SK-N-SH (cell line): ENCODE results near the gene GULP1. TPM values are rescaled to one million over a fixed set of nuclear protein-coding genes. Genes with fewer than 3 reads are reported as not detected.

Source experiments
- CTCF ChIA-PET: fragments of 300-600, 350-600 bp; formaldehyde crosslinking; extraction: SDS; loops from one replicate; lab custom pipeline; 2021; lab: Yijun Ruan, JAX
- POLR2A ChIA-PET: fragments of 350-600 bp; sonication (Branson Sonifier 250); formaldehyde crosslinking; extraction: SDS; loops from one replicate; lab custom pipeline; 2020; ENCODE audit warnings: antibody characterized with exemption, inconsistent platforms; lab: Yijun Ruan, JAX
- DNase-seq: peaks from one replicate; pipeline ENCODE4 v3.0.0; 2012
- H2AFZ ChIP-seq: fragments of 200-600 bp; sonication (generic); 2 replicates; pipeline ENCODE4 v1.8.1; 2016; ENCODE audit warnings: antibody characterized with exemption, mild to moderate bottlenecking, low read depth
- H3F3A ChIP-seq: fragments of 200-600 bp; sonication (generic); replicated peaks from 2 replicates; pipeline ENCODE3; 2016; ENCODE audit warnings: antibody characterized with exemption, mild to moderate bottlenecking; ENCODE audit not compliant: insufficient read depth
- H3K27ac ChIP-seq, 2 experiments: fragments of 200-500 bp in 1 of 2; fragments of 200-600 bp in 1 of 2; sonication (Bioruptor generic) in 1 of 2; sonication (generic), shearing (Covaris generic) in 1 of 2; 2 replicates each; pipeline versions ENCODE4 v1.5.1 to v1.6.1; 2014 to 2016; ENCODE audit warnings: low read depth in 2 of 2, inconsistent platforms in 1 of 2, low read length in 1 of 2, mild to moderate bottlenecking in 1 of 2, mixed read lengths in 1 of 2
- H3K27me3 ChIP-seq: fragments of 200-600 bp; sonication (generic), shearing (Covaris generic); 2 replicates; pipeline ENCODE4 v1.6.1; 2016; ENCODE audit warnings: mixed run types; ENCODE audit not compliant: insufficient read depth
- H3K36me3 ChIP-seq, 2 experiments: fragments of 200-500 bp in 1 of 2; fragments of 200-600 bp in 1 of 2; sonication (Bioruptor generic) in 1 of 2; sonication (generic) in 1 of 2; replicated peaks in 1 of 2; 2 replicates each; pipeline versions ENCODE3 to v1.5.1; 2014 to 2016; ENCODE audit warnings: low read length in 1 of 2, mild to moderate bottlenecking in 1 of 2; ENCODE audit not compliant: insufficient read depth in 2 of 2, control insufficient read depth in 1 of 2
- H3K4me1 ChIP-seq, 2 experiments: fragments of 200-500 bp in 1 of 2; fragments of 200-600 bp in 1 of 2; sonication (Bioruptor generic) in 1 of 2; sonication (generic), shearing (Covaris generic) in 1 of 2; 2 replicates each; pipeline versions ENCODE4 v1.5.1 to v1.6.1; 2014 to 2016; ENCODE audit warnings: low read depth in 1 of 2, low read length in 1 of 2, mixed run types in 1 of 2; ENCODE audit not compliant: insufficient read depth in 2 of 2, control insufficient read depth in 1 of 2
- H3K4me2 ChIP-seq: fragments of 200-600 bp; sonication (generic), shearing (Covaris generic); 2 replicates; pipeline ENCODE4 v1.6.1; 2017; ENCODE audit warnings: mixed run types
- H3K4me3 ChIP-seq, 2 experiments: fragments of 200-500 bp in 1 of 2; fragments of 200-600 bp in 1 of 2; sonication (Bioruptor generic) in 1 of 2; sonication (generic), shearing (Covaris generic) in 1 of 2; 2 replicates each; pipeline versions ENCODE4 v1.5.1 to v1.8.1; 2014 to 2016; ENCODE audit warnings: low read depth in 2 of 2, inconsistent platforms in 1 of 2, low read length in 1 of 2, mild to moderate bottlenecking in 1 of 2, mixed read lengths in 1 of 2, moderate library complexity in 1 of 2
- H3K79me2 ChIP-seq: fragments of 200-600 bp; sonication (generic); 2 replicates; pipeline ENCODE4 v1.8.1; 2017; ENCODE audit warnings: mild to moderate bottlenecking; ENCODE audit not compliant: insufficient read depth
- H3K9ac ChIP-seq: fragments of 200-600 bp; sonication (generic); 2 replicates; pipeline ENCODE4 v1.6.1; 2017; ENCODE audit warnings: mixed run types
- H3K9me2 ChIP-seq: fragments of 200-600 bp; sonication (generic); 2 replicates; pipeline ENCODE4 v1.6.1; 2017; ENCODE audit warnings: mixed run types
- H3K9me3 ChIP-seq: fragments of 200-600 bp; sonication (generic); 2 replicates; pipeline ENCODE4 v1.6.1; 2017; ENCODE audit warnings: mixed run types, mild to moderate bottlenecking, moderate library complexity
- H4K20me1 ChIP-seq: fragments of 200-600 bp; sonication (generic); 2 replicates; pipeline ENCODE4 v1.6.1; 2017; ENCODE audit warnings: mild to moderate bottlenecking, mixed run types; ENCODE audit not compliant: insufficient read depth
- CTCF ChIP-seq: fragments of 200-600 bp; sonication (generic); IDR thresholded peaks from 2 replicates; pipeline ENCODE4 v1.6.1; 2017; ENCODE audit warnings: antibody characterized with exemption, mild to moderate bottlenecking, moderate library complexity
- EP300 ChIP-seq, 2 experiments: IDR thresholded peaks; 2 replicates each; pipeline versions ENCODE4 v1.4.0 to v1.6.1; 2012; ENCODE audit warnings: borderline replicate concordance in 1 of 2, low read depth in 1 of 2, low read length in 1 of 2
- EZH2phosphoT487 ChIP-seq: fragments of 200-600 bp; sonication (generic); IDR thresholded peaks from 2 replicates; pipeline ENCODE4 v1.6.1; 2017; ENCODE audit warnings: low read depth, mixed run types, mild to moderate bottlenecking, antibody characterized with exemption, moderate library complexity, borderline replicate concordance
- FOSL2 ChIP-seq: IDR thresholded peaks from 2 replicates; pipeline ENCODE4 v1.4.0; 2012; ENCODE audit warnings: low read depth, mild to moderate bottlenecking, moderate library complexity, borderline replicate concordance
- FOXM1 ChIP-seq: IDR thresholded peaks from 2 replicates; pipeline ENCODE4 v1.4.0; 2012; ENCODE audit warnings: low read depth, mild to moderate bottlenecking
- MEF2A ChIP-seq: IDR thresholded peaks from 2 replicates; pipeline ENCODE4 v1.4.0; 2012; ENCODE audit warnings: low read depth, borderline replicate concordance
- POLR2AphosphoS5 ChIP-seq: IDR thresholded peaks from 2 replicates; pipeline ENCODE4 v1.6.1; 2012; ENCODE audit warnings: low read depth, low read length
- RAD21 ChIP-seq: IDR thresholded peaks from 2 replicates; pipeline ENCODE4 v1.6.1; 2012; ENCODE audit warnings: mild to moderate bottlenecking, low read length
- RFX5 ChIP-seq: IDR thresholded peaks from 2 replicates; pipeline ENCODE4 v1.6.1; 2012; ENCODE audit warnings: mild to moderate bottlenecking, improper control_type of control experiment, low read length
- SIN3A ChIP-seq: IDR thresholded peaks from 2 replicates; pipeline ENCODE4 v1.6.1; 2012; ENCODE audit warnings: low read depth, mild to moderate bottlenecking, low read length, moderate library complexity, borderline replicate concordance
- SMC3 ChIP-seq: IDR thresholded peaks from 2 replicates; pipeline ENCODE4 v1.6.1; 2012; ENCODE audit warnings: low read depth, low read length, improper control_type of control experiment
- TAF1 ChIP-seq: IDR thresholded peaks from 2 replicates; pipeline ENCODE4 v1.6.1; 2012; ENCODE audit warnings: low read depth, mild to moderate bottlenecking, low read length, moderate library complexity, borderline replicate concordance
- TEAD4 ChIP-seq: IDR thresholded peaks from 2 replicates; pipeline ENCODE4 v1.4.0; 2012; ENCODE audit warnings: mild to moderate bottlenecking, borderline replicate concordance; ENCODE audit not compliant: insufficient read depth
- USF1 ChIP-seq: IDR thresholded peaks from 2 replicates; pipeline ENCODE4 v1.4.0; 2012; ENCODE audit warnings: low read depth, borderline replicate concordance
- WGBS: methylation state at CpG from one replicate; pipeline ENCODE4 v1.1.6; 2017; ENCODE audit warnings: low lambda C conversion rate; 5-methylcytosine and 5-hydroxymethylcytosine counted together
- polyA plus RNA-seq, 3 experiments: library from polyadenylated mRNA; depleted of rRNA; stranded (reverse); fragments of >200 nt; gene quantifications; 2 replicates each; pipeline ENCODE4 v1.2.3, GENCODE V29; 2012

GULP1 gene
- polyA plus RNA-seq, 1 of the 3 experiments (the other 2 are of a cell fraction), result 33.8 TPM

GRCh38 chr2:188452084-188452483 lies 160.4 kb downstream of the GULP1 start:
- peaks cover 17% of the 10 kb centered on the region for H3K79me2 ChIP-seq
- H3K36me3 ChIP-seq, result peaks cover 5 to 12% of the 10 kb centered on the region in 2 experiments
- H3K4me2 ChIP-seq, result no peak overlapping the region
- no peak overlapping the region for H2AFZ ChIP-seq
- WGBS, result 95% methylated on average over 1 of the region's 1 CpG
- ChIA-PET POLR2A (no interaction called here), CTCF (no interaction called here)
- no peak overlapping the region for H3K9ac ChIP-seq
- peaks cover 18 to 22% of the 10 kb centered on the region in 2 experiments for H3K4me1 ChIP-seq
- no peaks in the 10 kb centered on the region; the same call in 1 of the 2 replicates for H4K20me1 ChIP-seq
- H3K27me3 ChIP-seq, result no peaks in the 10 kb centered on the region
- no peaks in the 10 kb centered on the region; the same call in 1 of the 2 replicates for H3K9me2 ChIP-seq
- DNase-seq, result peak; percentile 7
- H3K27ac ChIP-seq, result peak overlapping the region; percentile 13 to 89; a peak in 2 of 4 replicates
- no peak for TF ChIP-seq SIN3A
- no peak for TF ChIP-seq POLR2AphosphoS5
- peak; percentile 35; the same call in 1 of the 2 replicates for TF ChIP-seq RFX5
- no peak for TF ChIP-seq TAF1
- TF ChIP-seq, all 33 proteins: peak for 1
- Histone ChIP-seq H3K4me3 (no peak overlapping the region), H3F3A (peaks cover 17% of the 10 kb centered on the region), H3K9me3 (no peaks in the 10 kb centered on the region)

GRCh38 chr2:188456114-188456909 lies 164.6 kb downstream of the GULP1 start:
- no peak overlapping the region for H3K9ac ChIP-seq
- no peak overlapping the region for H3K4me2 ChIP-seq
- peaks cover 27% of the 10 kb centered on the region for H3K79me2 ChIP-seq
- DNase-seq, result no peak
- H3K27me3 ChIP-seq, result no peaks in the 10 kb centered on the region
- no peak overlapping the region for H3K27ac ChIP-seq
- H3K36me3 ChIP-seq, result peaks cover 0 to 10% of the 10 kb centered on the region in 2 experiments
- TF ChIP-seq CTCF, result peak; percentile 29
- TF ChIP-seq SMC3, result no peak
- peak; percentile 43 for TF ChIP-seq RAD21
- H2AFZ ChIP-seq, result no peak overlapping the region
- H3K4me1 ChIP-seq, result peaks cover 9 to 13% of the 10 kb centered on the region in 2 experiments; a peak in 3 of 4 replicates
- no peaks in the 10 kb centered on the region for H3K9me3 ChIP-seq
- no peaks in the 10 kb centered on the region for H3K9me2 ChIP-seq
- H3F3A ChIP-seq, result peaks cover 3% of the 10 kb centered on the region
- CTCF ChIA-PET, result interaction anchor here (0.5 to 0.9 kb wide), 3 partner anchors 54 to 105 kb away, joined by 3 read pairs; no protein-coding TSS in a partner anchor
- 95% methylated on average over 12 of the region's 12 CpGs for WGBS
- POLR2A ChIA-PET, result no interaction called here
- H4K20me1 ChIP-seq, result no peaks in the 10 kb centered on the region; the same call in 1 of the 2 replicates
- no peak overlapping the region for H3K4me3 ChIP-seq

- Histone ChIP-seq H3K4me1 (no peaks in the 10 kb centered on the region; a peak in 1 of 4 replicates), H3F3A (no peaks in the 10 kb centered on the region), H3K4me3 (no peak overlapping the region), H3K36me3 (peaks cover 0 to 7% of the 10 kb centered on the region in 2 experiments), H3K9me3 (no peaks in the 10 kb centered on the region), H3K9ac (no peak overlapping the region), H2AFZ (no peak overlapping the region), H3K9me2 (no peaks in the 10 kb centered on the region), H3K27me3 (no peaks in the 10 kb centered on the region), H3K27ac (no peak overlapping the region), H3K4me2 (no peak overlapping the region), H4K20me1 (no peaks in the 10 kb centered on the region; the same call in 1 of the 2 replicates), H3K79me2 (peaks cover 42% of the 10 kb centered on the region)
- 100% methylated on average over 2 of the region's 2 CpGs for WGBS
- no peak for DNase-seq
- ChIA-PET CTCF (interaction anchor here (1.0 kb wide), 1 partner anchor 53 kb away, joined by 3 read pairs; no protein-coding TSS in a partner anchor), POLR2A (no interaction called here)
- TF ChIP-seq RFX5 (no peak), EP300 (IDR thresholded peaks at IDR 0.05; ENCODE audit: borderline replicate concordance in 1 of 2, low read depth in 1 of 2, low read length in 1 of 2) (no peak), RAD21 (no peak), FOSL2 (no peak), TEAD4 (no peak), EZH2phosphoT487 (no peak), MEF2A (no peak), USF1 (no peak), FOXM1 (no peak)
Measured at GRCh38 chr2:188459061-188459460, 167.4 kb downstream of the GULP1 start.
